22Rv1 (cell line): ENCODE measurements around the gene NLGN4Y.

Source experiments
- ZFX ChIP-seq: fragments of 450-650 bp; IDR thresholded peaks from 2 replicates; pipeline ENCODE4 v1.6.1; 2017; ENCODE audit warnings: antibody characterized with exemption, borderline replicate concordance
- TF ChIP-seq, protein P1 (sequence below): fragments of 450-650 bp; IDR thresholded peaks from 2 replicates; pipeline ENCODE4 v1.5.1; 2017; ENCODE audit warnings: mild to moderate bottlenecking

DNA sequence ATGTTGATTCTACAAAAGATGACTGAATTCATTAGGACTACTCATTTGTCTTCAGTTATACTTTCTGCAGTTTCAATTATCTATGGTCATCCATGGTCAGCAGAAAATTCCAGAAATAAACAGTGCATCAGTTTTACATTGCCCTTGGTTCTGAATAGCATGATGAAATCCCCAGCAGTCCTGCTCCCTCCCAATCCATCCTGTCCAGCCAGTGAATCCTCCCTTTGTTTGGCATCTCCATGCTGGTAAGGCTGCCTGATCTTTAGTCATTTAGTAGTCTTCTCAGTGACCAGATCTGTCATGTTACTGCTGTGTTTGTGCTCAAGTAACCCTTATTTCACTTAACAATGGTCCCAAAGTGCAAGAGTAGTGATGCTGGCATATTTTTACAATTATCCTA lies 239.3 kb downstream of the NLGN4Y start:
- TF ChIP-seq, protein P1, sequence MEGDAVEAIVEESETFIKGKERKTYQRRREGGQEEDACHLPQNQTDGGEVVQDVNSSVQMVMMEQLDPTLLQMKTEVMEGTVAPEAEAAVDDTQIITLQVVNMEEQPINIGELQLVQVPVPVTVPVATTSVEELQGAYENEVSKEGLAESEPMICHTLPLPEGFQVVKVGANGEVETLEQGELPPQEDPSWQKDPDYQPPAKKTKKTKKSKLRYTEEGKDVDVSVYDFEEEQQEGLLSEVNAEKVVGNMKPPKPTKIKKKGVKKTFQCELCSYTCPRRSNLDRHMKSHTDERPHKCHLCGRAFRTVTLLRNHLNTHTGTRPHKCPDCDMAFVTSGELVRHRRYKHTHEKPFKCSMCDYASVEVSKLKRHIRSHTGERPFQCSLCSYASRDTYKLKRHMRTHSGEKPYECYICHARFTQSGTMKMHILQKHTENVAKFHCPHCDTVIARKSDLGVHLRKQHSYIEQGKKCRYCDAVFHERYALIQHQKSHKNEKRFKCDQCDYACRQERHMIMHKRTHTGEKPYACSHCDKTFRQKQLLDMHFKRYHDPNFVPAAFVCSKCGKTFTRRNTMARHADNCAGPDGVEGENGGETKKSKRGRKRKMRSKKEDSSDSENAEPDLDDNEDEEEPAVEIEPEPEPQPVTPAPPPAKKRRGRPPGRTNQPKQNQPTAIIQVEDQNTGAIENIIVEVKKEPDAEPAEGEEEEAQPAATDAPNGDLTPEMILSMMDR: no peak
- no peak for TF ChIP-seq ZFX
